Heart right ventricle (tissue), 16 donors: Measurements from ENCODE around the gene NUDT3. TPM values are rescaled to one million over a fixed set of nuclear protein-coding genes. Genes with fewer than 3 reads are reported as not detected.

Experiments used
- ATAC-seq, 8 donors: fragments of 200-7000 bp; cut with Tn5 transposase; one replicate each; pipeline ENCODE4 v1.9.1; 2020; ENCODE audit warnings: mild to moderate bottlenecking in 8 of 8, moderate library complexity in 8 of 8, moderate number of reproducible peaks in 1 of 8
- DNase-seq, 2 donors: peaks; one replicate each; pipeline ENCODE4 v3.0.0-alpha.2; 2020
- H3K27ac ChIP-seq, 10 donors: fragments of 200-600 bp; sonication (generic) in 2 of 10; one replicate each; pipeline versions ENCODE4 v1.5.0 to v1.8.0; 2020 to 2022; ENCODE audit warnings: mild to moderate bottlenecking in 3 of 10
- H3K27me3 ChIP-seq, 7 donors: fragments of 200-600 bp; one replicate each; pipeline ENCODE4 v1.8.0; 2021 to 2022; ENCODE audit warnings: mild to moderate bottlenecking in 2 of 7
- H3K36me3 ChIP-seq, 9 donors: fragments of 200-600 bp; sonication (generic) in 1 of 9; one replicate each; pipeline versions ENCODE4 v1.5.0 to v1.8.0; 2020 to 2022; ENCODE audit warnings: mild to moderate bottlenecking in 2 of 9
- H3K4me1 ChIP-seq, 9 donors: fragments of 200-600 bp; sonication (generic) in 1 of 9; one replicate each; pipeline versions ENCODE4 v1.5.0 to v1.8.0; 2020 to 2022; ENCODE audit warnings: mild to moderate bottlenecking in 4 of 9
- H3K4me3 ChIP-seq, 10 donors: fragments of 200-600 bp; sonication (generic) in 2 of 10; one replicate each; pipeline versions ENCODE4 v1.5.0 to v1.8.0; 2020 to 2022; ENCODE audit warnings: mild to moderate bottlenecking in 7 of 10, moderate library complexity in 2 of 10
- H3K9me3 ChIP-seq, 11 donors: fragments of 200-600 bp in 10 of 11; sonication (generic) in 2 of 11; one replicate each; pipeline versions ENCODE4 v1.5.0 to v1.8.0; 2013 to 2022; ENCODE audit warnings: mild to moderate bottlenecking in 2 of 11, control low read depth in 1 of 11, moderate library complexity in 1 of 11
- WGBS, 2 donors: extraction: QIAGEN DNeasy Blood & Tissue Kit; methylation state at CpG; one replicate each; pipeline ENCODE4 v1.1.7; 2013; ENCODE audit warnings: inconsistent platforms in 1 of 2; 5-methylcytosine and 5-hydroxymethylcytosine counted together
- intact Hi-C, 10 donors: fragments of 100-400 bp; cut with DNase I; formaldehyde crosslinking; loops; one replicate each; pipeline versions ENCODE4 v1.11.1 to v1.14.2; 2022
- polyA plus RNA-seq, 2 donors: library from polyadenylated mRNA; stranded (reverse); fragments of 200-250 nt; gene quantifications; one replicate each; pipeline ENCODE4 v1.2.3, GENCODE V29; 2013
- total RNA-seq, 10 donors: library from RNA; stranded (reverse); fragmentation: NEBNext Ultra II Directional in 3 of 10; extraction: Animal tissue kit (Norgen Biotek cat#: 25700) in 3 of 10; gene quantifications; one replicate each; pipeline versions ENCODE4 v1.2.1 to v1.2.4, GENCODE V29; 2021 to 2023
- TF ChIP-seq, protein P1 (sequence below), 9 donors: fragments of 200-600 bp; sonication (generic) in 2 of 9; IDR thresholded peaks; one replicate each; pipeline versions ENCODE4 v1.5.0 to v1.8.0; 2021 to 2022; ENCODE audit warnings: antibody characterized with exemption in 9 of 9, mild to moderate bottlenecking in 5 of 9, moderate library complexity in 1 of 9
- donor health status: Arrhythmogenic right ventricular cardiomyopathy.
- donor health status: ischemic (EF 13 %, LVEDD 7.1; RV severe dilation, severe dysfunction).
- donor health status: healthy with polysubstance abuse.
- donor health status: DM: no; HTN: yes; CAD: no.
- donor health status: DM: no; HTN: no; CAD: no.
- donor health status: ischemic (EF 25% LVEDD 6.9; RV normal size, moderate dysfunction).
- donor health status: ischemic (EF 25% LVEDD 5.7; RV mildly dilated, moderate dysfunction).
- donor health status: healthy.
- donor health status: DM: yes; HTN: yes; CAD: no.
- donor health status: Ischemic cardiomyopathy.
- donor health status: ischemic (EF 35%, LVEDD 5.7; RV mildly dilated, moderate dysfunction).
- donor health status: nonischemic (EF 11% LVEDD 7.7; RV severe dilation, severe dysfunction).
- donor health status: DM: yes; HTN: yes; CAD: no.
- donor health status: PGD.
- donor health status: ischemic (EF 29% LVEDD 5.4; RV normal size, mild dysfunction).
- donor health status: nonischemic (EF 23%, LVEDD 6.1; RV moderate dilation, normal function).

NUDT3 gene
- total and polyA plus RNA-seq, 12 donors: 9.3 to 67.1 (median 54.4) TPM

- ATAC-seq (no peak), DNase-seq (no peak)
- TF ChIP-seq, protein P1, sequence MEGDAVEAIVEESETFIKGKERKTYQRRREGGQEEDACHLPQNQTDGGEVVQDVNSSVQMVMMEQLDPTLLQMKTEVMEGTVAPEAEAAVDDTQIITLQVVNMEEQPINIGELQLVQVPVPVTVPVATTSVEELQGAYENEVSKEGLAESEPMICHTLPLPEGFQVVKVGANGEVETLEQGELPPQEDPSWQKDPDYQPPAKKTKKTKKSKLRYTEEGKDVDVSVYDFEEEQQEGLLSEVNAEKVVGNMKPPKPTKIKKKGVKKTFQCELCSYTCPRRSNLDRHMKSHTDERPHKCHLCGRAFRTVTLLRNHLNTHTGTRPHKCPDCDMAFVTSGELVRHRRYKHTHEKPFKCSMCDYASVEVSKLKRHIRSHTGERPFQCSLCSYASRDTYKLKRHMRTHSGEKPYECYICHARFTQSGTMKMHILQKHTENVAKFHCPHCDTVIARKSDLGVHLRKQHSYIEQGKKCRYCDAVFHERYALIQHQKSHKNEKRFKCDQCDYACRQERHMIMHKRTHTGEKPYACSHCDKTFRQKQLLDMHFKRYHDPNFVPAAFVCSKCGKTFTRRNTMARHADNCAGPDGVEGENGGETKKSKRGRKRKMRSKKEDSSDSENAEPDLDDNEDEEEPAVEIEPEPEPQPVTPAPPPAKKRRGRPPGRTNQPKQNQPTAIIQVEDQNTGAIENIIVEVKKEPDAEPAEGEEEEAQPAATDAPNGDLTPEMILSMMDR (IDR thresholded peaks at IDR 0.05): no peak
- peaks cover 5 to 99% (median 79%) of the 10 kb centered on the region in 9 donors for H3K4me1 ChIP-seq
- WGBS, 2 donors: 96 to 97% methylated on average over 4 of the region's 4 CpGs
- intact Hi-C loops: loop anchor here in 2 of 10 donors (10.0 kb wide), 2 partner anchors 48 to 92 kb away; partner anchors contain the start of gene NUDT3 (in 1 of the 2)
- H3K36me3 ChIP-seq: no peaks in the 10 kb centered on the region
- H3K9me3 ChIP-seq: no peaks in the 10 kb centered on the region
- no peak overlapping the region for H3K4me3 ChIP-seq
- no peaks in the 10 kb centered on the region for H3K27me3 ChIP-seq
- H3K27ac ChIP-seq: peak overlapping the region in 1 of 10 donors; percentile 85
These were observed 89.5 kb downstream of the NUDT3 start for GRCh38 chr6:34302929-34303328.

DNA sequence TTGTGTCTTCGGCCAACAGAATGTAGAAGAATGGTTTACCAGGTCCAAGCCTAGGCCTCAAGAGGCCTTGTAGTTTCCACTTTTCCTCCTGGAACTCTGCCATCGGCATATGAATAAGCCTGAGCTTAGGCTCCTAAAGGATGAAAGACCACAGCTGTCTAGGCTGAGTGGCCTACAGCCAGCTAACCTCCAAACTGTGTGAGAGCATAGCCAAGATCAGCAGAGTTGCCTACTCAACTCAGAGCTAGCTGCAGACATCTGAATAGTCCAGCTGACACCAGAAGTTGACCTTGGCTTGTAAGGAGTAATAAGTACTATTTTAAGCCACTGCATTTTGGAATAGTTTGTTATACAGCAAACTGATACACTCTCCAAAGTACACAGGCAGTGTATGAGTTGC, 91.1 kb downstream of the NUDT3 start:
- peak overlapping the region; percentile 24 to 85 (median 55) for H3K27ac ChIP-seq
- no peaks in the 10 kb centered on the region for H3K9me3 ChIP-seq
- DNase-seq: peak; percentile 39 to 88
- WGBS, 2 donors: 31 to 39% methylated on average over 2 of the region's 2 CpGs
- H3K27me3 ChIP-seq: no peaks in the 10 kb centered on the region
- intact Hi-C loops: loop anchor here in 2 of 10 donors (10.0 kb wide), 2 partner anchors 47 to 93 kb away; partner anchors contain the start of gene NUDT3 (in 1 of the 2)
- H3K36me3 ChIP-seq: no peaks in the 10 kb centered on the region
- H3K4me3 ChIP-seq: no peak overlapping the region
- TF ChIP-seq, protein P1 (IDR thresholded peaks at IDR 0.05): no peak
- peak; percentile 88 to 96 (median 92) for ATAC-seq
- peaks cover 5 to 98% (median 76%) of the 10 kb centered on the region in 9 donors for H3K4me1 ChIP-seq

DNA sequence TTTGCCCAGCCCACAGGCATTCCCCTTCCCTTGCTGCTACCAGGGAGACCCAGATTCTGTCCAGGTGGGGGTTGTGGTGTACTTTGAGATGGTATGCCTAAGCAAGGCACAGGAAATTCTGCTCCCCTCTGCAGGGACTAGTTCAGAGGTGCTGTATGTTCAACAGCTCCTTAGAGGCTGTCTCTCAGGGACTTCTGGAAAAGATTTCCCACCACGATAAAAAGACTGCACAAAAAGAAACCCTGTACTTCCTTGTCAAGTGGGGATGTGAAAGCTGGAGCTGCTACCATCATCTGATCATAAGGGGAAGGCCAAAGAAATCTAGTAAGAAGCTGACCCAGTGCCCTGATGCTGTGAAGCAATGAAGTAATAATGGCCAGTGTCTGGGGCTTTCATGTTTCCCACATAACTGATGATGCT, 92.1 kb downstream of the NUDT3 start:
- Histone ChIP-seq H3K27me3 (no peaks in the 10 kb centered on the region), H3K9me3 (no peaks in the 10 kb centered on the region), H3K36me3 (peaks cover 0 to 7% (median under 1%) of the 10 kb centered on the region in 9 donors), H3K4me1 (peaks cover 7 to 95% (median 75%) of the 10 kb centered on the region in 9 donors), H3K27ac (peak overlapping the region in 9 of 10 donors; percentile 26 to 85 (median 70)), H3K4me3 (no peak overlapping the region)
- WGBS, 2 donors: 32% methylated on average over 1 of the region's 1 CpG
- intact Hi-C loops: loop anchor here in 2 of 10 donors (10.0 kb wide), 2 partner anchors 46 to 94 kb away; partner anchors contain the start of gene NUDT3 (in 1 of the 2)
- ATAC-seq (peak in 4 of 8 donors; percentile 4 to 32 (median 16)), DNase-seq (no peak)
- TF ChIP-seq, protein P1 (IDR thresholded peaks at IDR 0.05): no peak

- TF ChIP-seq, protein P1 (IDR thresholded peaks at IDR 0.05): no peak
- no peaks in the 10 kb centered on the region for H3K27me3 ChIP-seq
- intact Hi-C loops: no loop called here
- H3K27ac ChIP-seq: peak overlapping the region; percentile 3 to 85 (median 56)
- H3K9me3 ChIP-seq: no peaks in the 10 kb centered on the region
- DNase-seq (no peak), ATAC-seq (peak in 3 of 8 donors; percentile 58 to 62 (median 60))
- peaks cover 0 to 21% (median 15%) of the 10 kb centered on the region in 9 donors for H3K36me3 ChIP-seq
- WGBS, 2 donors: 41 to 50% methylated on average over 2 of the region's 2 CpGs
- peak overlapping the region in 1 of 10 donors; percentile 6 for H3K4me3 ChIP-seq
- peaks cover 7 to 82% (median 69%) of the 10 kb centered on the region in 9 donors for H3K4me1 ChIP-seq
These were observed 93.5 kb downstream of the NUDT3 start for GRCh38 chr6:34298941-34299340.
